Measurements from ENCODE around the gene RPRD1B.

DNA sequence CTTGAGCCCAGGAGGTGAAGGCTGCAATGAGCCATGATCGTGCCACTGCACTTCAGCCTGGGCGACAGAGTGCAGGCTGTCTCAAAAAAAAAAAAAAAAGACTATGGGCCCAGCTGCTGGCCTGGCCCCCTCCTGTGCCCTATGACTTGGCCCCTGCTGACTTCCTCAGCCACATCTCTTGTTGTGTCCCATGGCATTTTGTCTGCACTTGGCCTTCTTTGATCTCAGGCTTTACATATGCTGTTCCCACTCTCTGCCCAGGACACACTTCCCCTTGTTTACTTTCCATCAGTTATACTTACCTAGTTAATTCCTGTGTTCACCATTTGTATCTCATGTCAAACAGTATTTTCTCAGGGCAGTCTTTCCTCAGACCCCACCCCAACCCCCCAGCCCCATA, 44.5 kb downstream of the RPRD1B start:
- TF ChIP-seq CTCF (IDR thresholded peaks at IDR 0.05) (no peak), POLR2A (IDR thresholded peaks at IDR 0.05) (no peak)

All from esophagus squamous epithelium (tissue), 4 donors.